GM12878 (cell line): ENCODE measurements around the gene FGD4. TPM values are rescaled to one million over a fixed set of nuclear protein-coding genes. Genes with fewer than 3 reads are reported as not detected.

Experiments
- ATAC-seq: fragments of 200-7000 bp; cut with Tn5 transposase; 3 replicates; pipeline ENCODE4 v1.9.1; 2020; ENCODE audit warnings: mild to moderate bottlenecking, moderate library complexity
- BruUV-seq: library from RNA; stranded (reverse); fragments of 400-500 nt; replicated peaks from 2 replicates; lab custom pipeline; 2021; lab: Mats Ljungman, UMichigan
- CTCF ChIA-PET: fragments of 300-600 bp; sonication (Branson Sonifier 250); formaldehyde crosslinking; extraction: SDS; loops from one replicate; lab custom pipeline; 2021; ENCODE audit warnings: inconsistent platforms; lab: Yijun Ruan, JAX
- POLR2A ChIA-PET: fragments of 350-600 bp; formaldehyde crosslinking; extraction: SDS; loops from one replicate; lab custom pipeline; 2021; ENCODE audit warnings: inconsistent platforms; lab: Charles Lee
- RAD21 ChIA-PET: fragments of 300-600 bp; sonication (Branson Sonifier 250); formaldehyde crosslinking; loops from one replicate; lab custom pipeline; 2023; ENCODE audit warnings: antibody characterized with exemption; ENCODE audit not compliant: unreplicated experiment; lab: Charles Lee
- SMC1A ChIA-PET: fragments of 300-600 bp; sonication (Branson Sonifier 250); formaldehyde crosslinking; loops from one replicate; lab custom pipeline; 2023; ENCODE audit not compliant: unreplicated experiment, uncharacterized antibody; lab: Charles Lee
- DNase-seq: peaks from one replicate; pipeline ENCODE4 v3.0.0-alpha.2; 2011; ENCODE audit warnings: low read depth, low spot score
- FAIRE-seq: peaks from 3 replicates; lab custom pipeline; 2011; peaks lifted over from hg19 to GRCh38; lab: Jason Lieb, UNC
- H2AFZ ChIP-seq: 2 replicates; pipeline ENCODE4 v1.6.0; 2011; ENCODE audit warnings: low read depth, low read length, control low read depth; ENCODE audit not compliant: control insufficient read depth
- H3K27ac ChIP-seq: 2 replicates; pipeline ENCODE4 v1.5.1; 2011; ENCODE audit warnings: control low read depth; ENCODE audit not compliant: control insufficient read depth, insufficient read depth
- H3K27me3 ChIP-seq, 2 experiments: replicated peaks in 1 of 2; 2 replicates each; pipeline versions ENCODE4 v1.6.0 to v1.6.1; 2011; ENCODE audit warnings: low read length in 1 of 2; ENCODE audit not compliant: control insufficient read depth in 2 of 2, insufficient read depth in 2 of 2
- H3K36me3 ChIP-seq, 2 experiments: 2 replicates each; pipeline ENCODE4 v1.5.1; 2011; ENCODE audit warnings: low read length in 1 of 2; ENCODE audit not compliant: control insufficient read depth in 2 of 2, insufficient read depth in 2 of 2
- H3K4me1 ChIP-seq: 2 replicates; pipeline ENCODE4 v1.6.1; 2011; ENCODE audit warnings: mild to moderate bottlenecking, low read length, moderate library complexity, mixed read lengths; ENCODE audit not compliant: control insufficient read depth, insufficient read depth
- H3K4me2 ChIP-seq: 2 replicates; pipeline ENCODE4 v1.6.0; 2011; ENCODE audit warnings: control low read depth; ENCODE audit not compliant: control insufficient read depth, insufficient read depth
- H3K4me3 ChIP-seq: fragments of 200-600 bp; sonication (generic); 2 replicates; pipeline ENCODE4 v1.5.1; 2016
- H3K79me2 ChIP-seq: 2 replicates; pipeline ENCODE4 v1.6.0; 2011; ENCODE audit warnings: low read length; ENCODE audit not compliant: control insufficient read depth, insufficient read depth
- H3K9ac ChIP-seq: 2 replicates; pipeline ENCODE4 v1.8.0; 2011; ENCODE audit warnings: low read length, control low read depth, mixed read lengths; ENCODE audit not compliant: control insufficient read depth, insufficient read depth
- H3K9me3 ChIP-seq: replicated peaks from 3 replicates; pipeline ENCODE4 v1.5.1; 2011; ENCODE audit warnings: mild to moderate bottlenecking, low read length; ENCODE audit not compliant: control insufficient read depth, insufficient read depth
- H4K20me1 ChIP-seq: 2 replicates; pipeline ENCODE4 v1.6.0; 2011; ENCODE audit not compliant: control insufficient read depth, insufficient read depth
- BRCA1 ChIP-seq: IDR thresholded peaks from 2 replicates; pipeline ENCODE4 v1.6.1; 2011; ENCODE audit warnings: low read depth, low read length, improper control_type of control experiment
- CEBPB ChIP-seq, 2 experiments: fragments of 150-350 bp in 1 of 2; IDR thresholded peaks; 2 replicates each; pipeline ENCODE4 v1.6.1; 2012 to 2014; ENCODE audit warnings: low read depth in 2 of 2, low read length in 2 of 2, borderline replicate concordance in 1 of 2, inconsistent platforms in 1 of 2
- CREM ChIP-seq: IDR thresholded peaks from 2 replicates; pipeline ENCODE4 v1.6.1; 2014; ENCODE audit warnings: antibody characterized with exemption, low read depth
- E4F1 ChIP-seq: fragments of 450-650 bp; IDR thresholded peaks from 2 replicates; pipeline ENCODE4 v1.6.1; 2018; ENCODE audit warnings: borderline replicate concordance, mild to moderate bottlenecking; ENCODE audit not compliant: partially characterized antibody
- EGR1 ChIP-seq, 2 experiments: IDR thresholded peaks; 1 replicate in 1 of 2; 2 replicates in 1 of 2; pipeline ENCODE4 v1.6.1; 2011 to 2012; ENCODE audit warnings: low read depth in 2 of 2, low read length in 2 of 2, borderline replicate concordance in 1 of 2, mild to moderate bottlenecking in 1 of 2, moderate library complexity in 1 of 2
- FOXK2 ChIP-seq: fragments of 450-650 bp; IDR thresholded peaks from 2 replicates; pipeline ENCODE4 v1.6.1; 2017; ENCODE audit warnings: mild to moderate bottlenecking, moderate library complexity
- IRF4 ChIP-seq: IDR thresholded peaks from 2 replicates; pipeline ENCODE4 v1.6.1; 2011; ENCODE audit warnings: low read depth, low read length
- LARP7 ChIP-seq: fragments of 450-650 bp; IDR thresholded peaks from 2 replicates; pipeline ENCODE4 v1.6.1; 2017; ENCODE audit warnings: mild to moderate bottlenecking
- PAX5 ChIP-seq: IDR thresholded peaks from 2 replicates; pipeline ENCODE4 v1.6.1; 2011; ENCODE audit warnings: low read depth, low read length, borderline replicate concordance
- RELB ChIP-seq: fragments of 450-650 bp; IDR thresholded peaks from 2 replicates; pipeline ENCODE4 v1.6.1; 2017; ENCODE audit warnings: low read depth, mild to moderate bottlenecking, moderate library complexity
- STAT1 ChIP-seq: fragments of 450-650 bp; conservative IDR thresholded peaks from 2 replicates; pipeline ENCODE4 v1.6.1; 2014; ENCODE audit warnings: antibody characterized with exemption, mild to moderate bottlenecking
- SUZ12 ChIP-seq: fragments of 200-600 bp; sonication (generic); IDR thresholded peaks from one replicate; pipeline ENCODE4 v1.6.1; 2018; ENCODE audit warnings: antibody characterized with exemption, mild to moderate bottlenecking; ENCODE audit not compliant: unreplicated experiment
- ZBED1 ChIP-seq: IDR thresholded peaks from 2 replicates; pipeline ENCODE4 v1.6.1; 2016; ENCODE audit warnings: borderline replicate concordance
- ZBTB11 ChIP-seq: fragments of 450-650 bp; formaldehyde crosslinking; IDR thresholded peaks from 2 replicates; pipeline ENCODE4 v1.5.0; 2022; ENCODE audit warnings: mild to moderate bottlenecking, missing genetic modification characterization
- ZBTB33 ChIP-seq: fragments of 450-650 bp; IDR thresholded peaks from 2 replicates; pipeline ENCODE4 v1.6.1; 2017; ENCODE audit warnings: mild to moderate bottlenecking
- WGBS: methylation state at CpG from one replicate; pipeline ENCODE4 v1.1.6; 2016; ENCODE audit warnings: low lambda C conversion rate; ENCODE audit not compliant: insufficient replicate concordance, insufficient coverage; ENCODE audit errors: missing lambda C conversion rate; 5-methylcytosine and 5-hydroxymethylcytosine counted together
- in situ Hi-C: fragments of 300-500 bp; cut with MboI; formaldehyde crosslinking; loops from 9 replicates; pipeline ENCODE4 v1.14.3; 2018; ENCODE audit warnings: mixed read lengths
- intact Hi-C: fragments of 100-400 bp; cut with micrococcal nuclease; formaldehyde crosslinking; loops from one replicate; pipeline ENCODE4 v1.14.2; 2022; ENCODE audit not compliant: unreplicated experiment
- polyA plus RNA-seq, 11 experiments: library from polyadenylated mRNA; depleted of rRNA in 4 of 11; unstranded in 6 of 11; stranded (reverse) in 5 of 11; fragments of >200 nt; fragmentation: Nextera tagmentation in 4 of 11; fragmentation: Illumina TruSeq in 1 of 11; extraction: Ambion mirVana in 4 of 11; extraction: Trizol in 1 of 11; gene quantifications; 1 replicate in 1 of 11; 2 replicates in 10 of 11; pipeline versions ENCODE4 v1.2.1 to v1.2.3, GENCODE V29; 2011 to 2016; ENCODE audit warnings: inconsistent platforms in 2 of 11, missing spikeins in 2 of 11, low read depth in 1 of 11
- total RNA-seq, 4 experiments: library from RNA; depleted of rRNA in 3 of 4; stranded (reverse); fragments of >200 nt in 3 of 4; fragmentation: Illumina TruSeq in 1 of 4; extraction: Trizol in 1 of 4; gene quantifications; 2 replicates each; pipeline versions ENCODE4 v1.2.1 to v1.2.3, GENCODE V29; 2013 to 2021

The FGD4 gene
- total and polyA plus RNA-seq, 10 of the 15 experiments (the other 5 are each of a cell fraction or from before 2014, with no cell fraction given) = 0.01 to 0.18 (median 0.08) TPM; not detected in 3

- FAIRE-seq (no peak), DNase-seq (no peak), ATAC-seq (no peak)
- Histone ChIP-seq H3K4me1 (no peaks in the 10 kb centered on the region), H3K27me3 (no peaks in the 10 kb centered on the region), H4K20me1 (no peaks in the 10 kb centered on the region), H3K9me3 (no peaks in the 10 kb centered on the region), H3K27ac (no peak overlapping the region), H3K4me3 (no peak overlapping the region), H3K4me2 (no peak overlapping the region), H3K9ac (no peak overlapping the region), H2AFZ (no peak overlapping the region), H3K79me2 (no peaks in the 10 kb centered on the region), H3K36me3 (no peaks in the 10 kb centered on the region)
- ChIA-PET CTCF (interaction anchor here (0.8 kb wide), 1 partner anchor 28 kb away, joined by 3 read pairs; no protein-coding TSS in a partner anchor), RAD21 (no interaction called here), POLR2A (no interaction called here), SMC1A (no interaction called here)
- in situ Hi-C loops = no loop called here
- 38% methylated on average over 2 of the region's 2 CpGs for WGBS
- TF ChIP-seq RELB (no peak), BRCA1 (no peak), CEBPB (IDR thresholded peaks at IDR 0.05; ENCODE audit: borderline replicate concordance in 1 of 2, low read depth in 2 of 2, low read length in 2 of 2) (no peak), E4F1 (no peak), ZBTB11 (CRISPR knock-in tag) (no peak), ZBTB33 (no peak), CREM (no peak), PAX5 (no peak), SUZ12 (no peak), ZBED1 (no peak), EGR1 (IDR thresholded peaks at IDR 0.05; ENCODE audit: borderline replicate concordance in 1 of 2, low read depth in 2 of 2, low read length in 2 of 2) (no peak), FOXK2 (no peak), LARP7 (no peak), STAT1 (no peak), IRF4 (no peak)
- TF ChIP-seq, all 136 proteins: peak for 0
- intact Hi-C loops = no loop called here
- no TSS peak for BruUV-seq
Measured at GRCh38 chr12:32644431-32644830, 245.1 kb downstream of the FGD4 start.
